ENCODE measurements around the gene CHAC1.
A peak's percentile ranks its signal among the peaks of the same experiment; 100 is the strongest.
"Not testable (repeated sequence)": the region's sequence is repeated elsewhere in the genome, so short reads cannot be mapped to it uniquely, and the experiment has no call there.

CHAC1 gene

GRCh38 chr15:40955930-40956540 lies 2.8 kb downstream of the CHAC1 start:
- peak overlapping the region; percentile 1 for H3K4me3 ChIP-seq (ENCODE audit: low read depth, low read length)

- H3K4me3 ChIP-seq (ENCODE audit: low read depth, low read length) = no peak overlapping the region
These were observed 3.3 kb downstream of the CHAC1 start for GRCh38 chr15:40956541-40956982.

GRCh38 chr15:40957041-40957555 lies 3.8 kb downstream of the CHAC1 start:
- H3K4me3 ChIP-seq (ENCODE audit: low read depth, low read length) = no peak overlapping the region

- H3K4me3 ChIP-seq (ENCODE audit: low read depth, low read length) = no peak overlapping the region
These were observed 4.3 kb downstream of the CHAC1 start for GRCh38 chr15:40957581-40958051.

GRCh38 chr15:40958146-40958545 lies 4.9 kb downstream of the CHAC1 start:
- H3K4me3 ChIP-seq (ENCODE audit: low read depth, low read length) = no peak overlapping the region

GRCh38 chr15:40958723-40959122 lies 5.5 kb downstream of the CHAC1 start:
- no peak overlapping the region for H3K4me3 ChIP-seq (ENCODE audit: low read depth, low read length)

GRCh38 chr15:40959331-40960141 lies 6.3 kb downstream of the CHAC1 start:
- no peak overlapping the region for H3K4me3 ChIP-seq (ENCODE audit: low read depth, low read length)

GRCh38 chr15:40960151-40960885 lies 7.0 kb downstream of the CHAC1 start:
- no peak overlapping the region for H3K4me3 ChIP-seq (ENCODE audit: low read depth, low read length)

GRCh38 chr15:40960925-40961324 lies 7.7 kb downstream of the CHAC1 start:
- H3K4me3 ChIP-seq (ENCODE audit: low read depth, low read length) = no peak overlapping the region

GRCh38 chr15:40961740-40962139 lies 8.5 kb downstream of the CHAC1 start:
- H3K4me3 ChIP-seq (ENCODE audit: low read depth, low read length) = not testable (repeated sequence)

GRCh38 chr15:40962317-40962716 lies 9.0 kb downstream of the CHAC1 start:
- H3K4me3 ChIP-seq (ENCODE audit: low read depth, low read length) = not testable (repeated sequence)

- no peak overlapping the region for H3K4me3 ChIP-seq (ENCODE audit: low read depth, low read length)
These were observed 9.9 kb downstream of the CHAC1 start for GRCh38 chr15:40963201-40963600.

GRCh38 chr15:40964006-40964405 lies 10.7 kb downstream of the CHAC1 start:
- H3K4me3 ChIP-seq (ENCODE audit: low read depth, low read length) = no peak overlapping the region

- H3K4me3 ChIP-seq (ENCODE audit: low read depth, low read length) = no peak overlapping the region
These were observed 11.4 kb downstream of the CHAC1 start for GRCh38 chr15:40964634-40965033.

GRCh38 chr15:40968290-40969085 lies 15.2 kb downstream of the CHAC1 start:
- H3K4me3 ChIP-seq (ENCODE audit: low read depth, low read length) = no peak overlapping the region

GRCh38 chr15:40969363-40969762 lies 16.1 kb downstream of the CHAC1 start:
- H3K4me3 ChIP-seq (ENCODE audit: low read depth, low read length) = no peak overlapping the region

GRCh38 chr15:40974879-40975278 lies 21.6 kb downstream of the CHAC1 start:
- no peak overlapping the region for H3K4me3 ChIP-seq (ENCODE audit: low read depth, low read length)

- H3K4me3 ChIP-seq (ENCODE audit: low read depth, low read length) = no peak overlapping the region
These were observed 23.5 kb downstream of the CHAC1 start for GRCh38 chr15:40976819-40977218.

GRCh38 chr15:40978141-40978540 lies 24.9 kb downstream of the CHAC1 start:
- no peak overlapping the region for H3K4me3 ChIP-seq (ENCODE audit: low read depth, low read length)

- no peak overlapping the region for H3K4me3 ChIP-seq (ENCODE audit: low read depth, low read length)
These were observed 25.3 kb downstream of the CHAC1 start for GRCh38 chr15:40978562-40978961.

- H3K4me3 ChIP-seq (ENCODE audit: low read depth, low read length) = no peak overlapping the region
These were observed 27.9 kb downstream of the CHAC1 start for GRCh38 chr15:40981186-40981585.
